ENCODE measurements around the gene OR14I1.
"Not testable (repeated sequence)": the region's sequence is repeated elsewhere in the genome, so short reads cannot be mapped to it uniquely, and the experiment has no call there.

Gene OR14I1

DNA sequence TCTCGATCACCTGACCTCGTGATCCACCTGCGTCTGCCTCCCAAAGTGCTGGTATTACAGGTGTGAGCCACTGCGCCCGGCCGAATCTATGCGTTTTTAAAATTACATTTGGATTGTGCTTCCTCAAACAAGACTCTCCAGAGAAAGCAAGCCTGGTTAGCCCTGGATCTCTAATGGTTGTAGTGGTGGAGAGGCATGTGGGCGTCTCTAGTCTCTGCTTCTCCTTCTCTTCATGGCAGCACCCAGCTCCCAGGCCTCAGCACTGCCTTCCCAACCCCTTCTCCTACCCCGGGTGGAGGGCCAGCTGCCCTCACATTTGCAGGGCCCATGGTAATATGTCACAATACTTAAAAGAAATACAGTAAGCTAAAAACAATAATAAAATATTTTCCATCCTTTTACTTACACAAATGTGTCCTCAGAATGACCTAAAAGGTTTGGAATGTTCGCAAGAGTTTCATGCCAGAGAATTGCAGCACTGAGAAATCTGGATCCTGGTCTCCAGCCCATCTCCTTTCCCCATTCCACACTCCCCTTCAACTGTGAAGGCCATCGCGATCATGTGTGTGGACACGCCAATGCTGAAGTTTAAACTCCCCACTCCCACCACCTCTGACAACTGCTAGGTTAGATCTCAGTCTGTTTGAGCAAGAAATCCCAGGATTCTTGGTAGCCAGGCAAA, 7.0 kb downstream of the OR14I1 start:
- peaks cover 0 to 9% (median 4%) of the 10 kb centered on the region in 5 donors for H3K4me1 ChIP-seq (ENCODE audit: control insufficient read depth in 5 of 5, insufficient read depth in 5 of 5, low read length in 5 of 5)
- H3K4me3 ChIP-seq (ENCODE audit: low read depth in 1 of 5, low read length in 5 of 5) = no peak overlapping the region
- H3K9me3 ChIP-seq (ENCODE audit: control insufficient read depth in 5 of 5, low read length in 5 of 5) = peaks cover 0 to 10% (median 5%) of the 10 kb centered on the region in 5 donors
- H3K27me3 ChIP-seq (ENCODE audit: control insufficient read depth in 5 of 5, insufficient read depth in 4 of 5, low read length in 5 of 5) = peaks cover 0 to 5% (median 0%) of the 10 kb centered on the region in 5 donors
- H3K36me3 ChIP-seq (ENCODE audit: control insufficient read depth in 5 of 5, insufficient read depth in 5 of 5, low read length in 5 of 5) = no peaks in the 10 kb centered on the region
- H3K27ac ChIP-seq (ENCODE audit: low read depth, low read length) = no peak overlapping the region
- H3K9ac ChIP-seq (ENCODE audit: low read length in 5 of 5) = no peak overlapping the region

- Histone ChIP-seq H3K9ac (ENCODE audit: low read length in 5 of 5) (no peak overlapping the region), H3K4me1 (ENCODE audit: control insufficient read depth in 5 of 5, insufficient read depth in 5 of 5, low read length in 5 of 5) (peaks cover 0 to 9% (median 4%) of the 10 kb centered on the region in 5 donors), H3K36me3 (ENCODE audit: control insufficient read depth in 5 of 5, insufficient read depth in 5 of 5, low read length in 5 of 5) (no peaks in the 10 kb centered on the region), H3K4me3 (ENCODE audit: low read depth in 1 of 5, low read length in 5 of 5) (no peak overlapping the region), H3K27ac (ENCODE audit: low read depth, low read length) (no peak overlapping the region), H3K27me3 (ENCODE audit: control insufficient read depth in 5 of 5, insufficient read depth in 4 of 5, low read length in 5 of 5) (peaks cover 0 to 5% (median 0%) of the 10 kb centered on the region in 5 donors), H3K9me3 (ENCODE audit: control insufficient read depth in 5 of 5, low read length in 5 of 5) (peaks cover 4 to 15% (median 7%) of the 10 kb centered on the region in 5 donors)
Observed at GRCh38 chr1:248691567-248692155, 10.9 kb downstream of the OR14I1 start.

DNA sequence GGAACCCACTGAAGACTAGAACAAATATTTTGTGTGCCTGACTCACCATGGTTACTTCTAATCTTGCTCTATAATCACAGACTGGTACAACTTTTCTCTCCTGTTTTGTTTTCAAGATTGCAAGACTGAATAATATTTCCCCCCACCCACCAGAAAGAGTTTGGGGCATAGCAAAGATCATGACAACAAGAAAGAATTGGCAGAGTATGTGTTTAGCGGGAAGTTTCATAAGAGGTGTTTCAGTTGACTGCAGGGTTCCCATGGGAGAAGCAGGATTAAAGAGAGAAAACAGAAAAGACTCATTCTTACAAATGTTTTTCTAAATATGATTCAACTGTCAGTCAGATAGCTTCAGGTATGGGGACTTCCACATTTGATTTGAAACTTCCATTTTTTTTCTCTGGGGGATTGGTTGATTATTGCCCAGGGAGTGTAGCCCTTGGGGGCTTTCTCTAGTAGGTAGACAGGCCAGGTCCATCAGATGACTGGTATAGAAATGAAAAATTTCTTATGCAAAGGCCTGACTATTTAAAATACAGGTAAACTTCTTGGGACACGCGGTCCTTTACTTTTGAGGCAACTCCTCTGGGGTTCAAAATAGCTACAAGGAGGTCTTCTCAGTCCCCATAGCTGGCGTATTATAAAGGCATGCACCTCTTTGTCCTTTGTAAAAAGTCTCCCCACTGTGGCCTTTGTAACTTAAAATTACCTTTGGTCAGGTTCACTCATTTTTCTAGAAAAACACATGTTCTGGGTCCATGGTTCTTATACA, 13.9 kb downstream of the OR14I1 start:
- no peak overlapping the region for H3K27ac ChIP-seq (ENCODE audit: low read depth, low read length)
- peaks cover 0 to 4% (median 0%) of the 10 kb centered on the region in 5 donors for H3K4me1 ChIP-seq (ENCODE audit: control insufficient read depth in 5 of 5, insufficient read depth in 5 of 5, low read length in 5 of 5)
- no peak overlapping the region for H3K4me3 ChIP-seq (ENCODE audit: low read depth in 1 of 5, low read length in 5 of 5)
- no peak overlapping the region for H3K9ac ChIP-seq (ENCODE audit: low read length in 5 of 5)
- no peaks in the 10 kb centered on the region for H3K36me3 ChIP-seq (ENCODE audit: control insufficient read depth in 5 of 5, insufficient read depth in 5 of 5, low read length in 5 of 5)
- peaks cover 0 to 5% (median 0%) of the 10 kb centered on the region in 5 donors for H3K27me3 ChIP-seq (ENCODE audit: control insufficient read depth in 5 of 5, insufficient read depth in 4 of 5, low read length in 5 of 5)
- peaks cover 4 to 15% (median 7%) of the 10 kb centered on the region in 5 donors for H3K9me3 ChIP-seq (ENCODE audit: control insufficient read depth in 5 of 5, low read length in 5 of 5)

GRCh38 chr1:248686815-248687214, 15.8 kb downstream of the OR14I1 start:
- peaks cover 0 to under 1% (median 0%) of the 10 kb centered on the region in 5 donors for H3K27me3 ChIP-seq (ENCODE audit: control insufficient read depth in 5 of 5, insufficient read depth in 4 of 5, low read length in 5 of 5)
- no peak overlapping the region for H3K4me3 ChIP-seq (ENCODE audit: low read depth in 1 of 5, low read length in 5 of 5)
- no peak overlapping the region for H3K9ac ChIP-seq (ENCODE audit: low read length in 5 of 5)
- H3K9me3 ChIP-seq (ENCODE audit: control insufficient read depth in 5 of 5, low read length in 5 of 5) = peaks cover 0 to 11% (median 7%) of the 10 kb centered on the region in 5 donors
- H3K36me3 ChIP-seq (ENCODE audit: control insufficient read depth in 5 of 5, insufficient read depth in 5 of 5, low read length in 5 of 5) = no peaks in the 10 kb centered on the region
- H3K27ac ChIP-seq (ENCODE audit: low read depth, low read length) = no peak overlapping the region
- no peaks in the 10 kb centered on the region for H3K4me1 ChIP-seq (ENCODE audit: control insufficient read depth in 5 of 5, insufficient read depth in 5 of 5, low read length in 5 of 5)

GRCh38 chr1:248681651-248682050, 20.9 kb downstream of the OR14I1 start:
- Histone ChIP-seq H3K36me3 (ENCODE audit: control insufficient read depth in 5 of 5, insufficient read depth in 5 of 5, low read length in 5 of 5) (no peaks in the 10 kb centered on the region), H3K4me1 (ENCODE audit: control insufficient read depth in 5 of 5, insufficient read depth in 5 of 5, low read length in 5 of 5) (no peaks in the 10 kb centered on the region), H3K27ac (ENCODE audit: low read depth, low read length) (no peak overlapping the region), H3K9ac (ENCODE audit: low read length in 5 of 5) (no peak overlapping the region), H3K27me3 (ENCODE audit: control insufficient read depth in 5 of 5, insufficient read depth in 4 of 5, low read length in 5 of 5) (peaks cover 0 to 6% (median 0%) of the 10 kb centered on the region in 5 donors), H3K9me3 (ENCODE audit: control insufficient read depth in 5 of 5, low read length in 5 of 5) (no peaks in the 10 kb centered on the region), H3K4me3 (ENCODE audit: low read depth in 1 of 5, low read length in 5 of 5) (no peak overlapping the region)

- Histone ChIP-seq H3K36me3 (ENCODE audit: control insufficient read depth in 5 of 5, insufficient read depth in 5 of 5, low read length in 5 of 5) (no peaks in the 10 kb centered on the region), H3K9ac (ENCODE audit: low read length in 5 of 5) (no peak overlapping the region), H3K4me1 (ENCODE audit: control insufficient read depth in 5 of 5, insufficient read depth in 5 of 5, low read length in 5 of 5) (no peaks in the 10 kb centered on the region), H3K27me3 (ENCODE audit: control insufficient read depth in 5 of 5, insufficient read depth in 4 of 5, low read length in 5 of 5) (no peaks in the 10 kb centered on the region), H3K9me3 (ENCODE audit: control insufficient read depth in 5 of 5, low read length in 5 of 5) (peaks cover 3 to 17% (median 5%) of the 10 kb centered on the region in 5 donors), H3K27ac (ENCODE audit: low read depth, low read length) (no peak overlapping the region), H3K4me3 (ENCODE audit: low read depth in 1 of 5, low read length in 5 of 5) (no peak overlapping the region)
Observed at GRCh38 chr1:248670003-248670402, 32.6 kb downstream of the OR14I1 start.

DNA sequence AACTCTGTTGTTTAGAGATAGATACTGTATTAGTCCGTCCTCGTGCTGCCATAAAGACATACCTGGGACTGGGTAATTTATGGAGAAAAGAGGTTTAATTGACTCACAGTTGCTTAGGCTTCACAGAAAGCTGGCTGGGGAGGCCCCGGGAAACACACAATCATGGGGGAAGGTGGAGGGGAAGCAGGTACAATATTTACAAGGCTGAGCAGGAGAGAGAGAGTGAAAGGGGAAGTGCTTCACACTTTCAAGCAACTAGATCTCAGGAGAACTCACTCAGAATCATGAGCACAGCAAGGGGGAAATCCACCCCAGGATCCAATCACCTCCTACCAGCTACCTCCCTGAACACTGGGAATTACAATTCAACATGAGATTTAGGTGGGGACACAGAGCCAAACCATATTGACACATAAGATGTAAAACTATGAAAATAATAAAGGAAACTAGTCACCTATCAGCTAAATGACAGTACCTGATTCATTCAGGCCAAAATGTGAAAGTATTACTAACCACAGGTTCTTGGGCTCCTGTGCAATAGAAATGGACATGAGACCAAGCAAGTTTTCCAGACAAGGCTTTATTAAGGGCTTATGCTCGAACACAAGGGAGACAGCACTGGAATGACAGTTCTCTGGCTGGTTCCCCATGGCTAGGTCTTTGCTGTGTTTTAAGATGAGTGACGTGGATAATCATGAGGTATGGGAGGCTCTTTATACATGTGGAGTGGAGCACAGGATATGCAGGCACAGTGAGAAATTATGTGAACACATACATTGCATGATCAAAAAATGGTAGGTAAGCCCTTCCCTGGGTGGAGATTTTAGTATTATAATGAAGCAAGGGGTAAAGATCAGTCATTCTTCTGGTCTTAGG, 38.9 kb downstream of the OR14I1 start:
- not testable (repeated sequence) for H3K27ac ChIP-seq (ENCODE audit: low read depth, low read length); H3K9me3 ChIP-seq (ENCODE audit: control insufficient read depth in 5 of 5, low read length in 5 of 5); H3K4me3 ChIP-seq (ENCODE audit: low read depth in 1 of 5, low read length in 5 of 5); H3K4me1 ChIP-seq (ENCODE audit: control insufficient read depth in 5 of 5, insufficient read depth in 5 of 5, low read length in 5 of 5); H3K27me3 ChIP-seq (ENCODE audit: control insufficient read depth in 5 of 5, insufficient read depth in 4 of 5, low read length in 5 of 5); H3K36me3 ChIP-seq (ENCODE audit: control insufficient read depth in 5 of 5, insufficient read depth in 5 of 5, low read length in 5 of 5); H3K9ac ChIP-seq (ENCODE audit: low read length in 5 of 5)

GRCh38 chr1:248656797-248657196, 45.8 kb downstream of the OR14I1 start:
- not testable (repeated sequence) for H3K4me1 ChIP-seq (ENCODE audit: control insufficient read depth in 5 of 5, insufficient read depth in 5 of 5, low read length in 5 of 5); H3K9me3 ChIP-seq (ENCODE audit: control insufficient read depth in 5 of 5, low read length in 5 of 5); H3K9ac ChIP-seq (ENCODE audit: low read length in 5 of 5)

DNA sequence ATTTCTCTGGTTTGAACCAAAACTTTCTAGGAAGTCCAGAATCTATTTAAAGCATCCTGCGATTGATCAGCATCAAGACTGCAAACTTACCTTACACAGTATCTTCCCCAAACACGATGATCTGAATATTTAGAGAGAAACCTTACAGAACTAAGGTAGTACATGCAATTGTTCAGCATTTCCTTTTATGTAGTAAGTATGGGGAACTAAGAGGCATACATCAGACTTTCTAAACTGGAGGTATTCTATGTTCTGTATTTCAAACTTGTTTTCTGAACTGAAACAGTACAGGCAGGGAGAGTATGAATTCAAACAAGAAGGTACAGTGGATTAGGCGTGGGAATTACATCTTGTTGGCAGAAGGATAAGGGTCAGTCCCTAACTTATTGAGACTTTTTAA, 47.2 kb downstream of the OR14I1 start, which contains the start of gene OR2T27:
Gene OR2T27 (minus strand): TSS at position 175 of the 400 bp plus-strand sequence. CDS start 4,644 bp downstream, outside the sequence.
- not testable (repeated sequence) for H3K4me1 ChIP-seq (ENCODE audit: control insufficient read depth in 5 of 5, insufficient read depth in 5 of 5, low read length in 5 of 5); H3K4me3 ChIP-seq (ENCODE audit: low read depth in 1 of 5, low read length in 5 of 5); H3K27me3 ChIP-seq (ENCODE audit: control insufficient read depth in 5 of 5, insufficient read depth in 4 of 5, low read length in 5 of 5); H3K9me3 ChIP-seq (ENCODE audit: control insufficient read depth in 5 of 5, low read length in 5 of 5); H3K27ac ChIP-seq (ENCODE audit: low read depth, low read length); H3K9ac ChIP-seq (ENCODE audit: low read length in 5 of 5); H3K36me3 ChIP-seq (ENCODE audit: control insufficient read depth in 5 of 5, insufficient read depth in 5 of 5, low read length in 5 of 5)

More at GRCh38 chr1:248656797-248657196, 45.8 kb downstream of the OR14I1 start:
- H3K36me3 ChIP-seq (ENCODE audit: control insufficient read depth in 5 of 5, insufficient read depth in 5 of 5, low read length in 5 of 5); H3K4me3 ChIP-seq (ENCODE audit: low read depth in 1 of 5, low read length in 5 of 5); H3K27me3 ChIP-seq (ENCODE audit: control insufficient read depth in 5 of 5, insufficient read depth in 4 of 5, low read length in 5 of 5); H3K27ac ChIP-seq (ENCODE audit: low read depth, low read length): not testable (repeated sequence)
